SU-DHL-6 (cell line): ENCODE results near the gene IFI27L1.

Experiments
- EZH2phosphoT487 ChIP-seq: fragments of 200-600 bp; sonication (generic), shearing (Covaris generic); conservative IDR thresholded peaks from 2 replicates; pipeline ENCODE4 v1.6.1; 2018; ENCODE audit warnings: mild to moderate bottlenecking, antibody characterized with exemption, low read length, moderate library complexity, mixed read lengths
- TF ChIP-seq, protein P1 (sequence below): fragments of 200-600 bp; sonication (generic); IDR thresholded peaks from one replicate; pipeline ENCODE4 v1.5.1; 2017; ENCODE audit warnings: antibody characterized with exemption, mild to moderate bottlenecking, low read length, moderate library complexity; ENCODE audit not compliant: insufficient read depth, poor library complexity, severe bottlenecking

DNA sequence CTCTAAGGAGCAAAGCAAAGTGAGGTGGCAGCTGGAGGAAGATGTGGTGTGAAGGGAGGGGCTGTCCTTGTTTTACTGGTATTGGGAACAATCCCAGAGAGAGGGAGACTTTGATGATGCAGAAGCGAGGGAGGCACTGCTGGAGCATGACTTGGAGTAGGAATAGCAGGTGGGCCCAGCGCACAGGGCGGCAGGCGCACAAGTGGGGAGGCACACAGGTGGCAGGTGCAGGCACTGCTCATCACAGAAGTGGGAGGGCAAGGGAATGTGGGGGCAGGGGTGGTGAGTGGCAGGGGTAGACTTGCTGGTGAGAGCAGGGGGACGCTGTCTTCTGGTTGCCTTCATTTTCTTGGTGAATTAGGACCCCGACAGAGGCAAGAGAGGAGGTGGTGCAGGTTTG lies 17.9 kb downstream of the IFI27L1 start:
- TF ChIP-seq, protein P1, sequence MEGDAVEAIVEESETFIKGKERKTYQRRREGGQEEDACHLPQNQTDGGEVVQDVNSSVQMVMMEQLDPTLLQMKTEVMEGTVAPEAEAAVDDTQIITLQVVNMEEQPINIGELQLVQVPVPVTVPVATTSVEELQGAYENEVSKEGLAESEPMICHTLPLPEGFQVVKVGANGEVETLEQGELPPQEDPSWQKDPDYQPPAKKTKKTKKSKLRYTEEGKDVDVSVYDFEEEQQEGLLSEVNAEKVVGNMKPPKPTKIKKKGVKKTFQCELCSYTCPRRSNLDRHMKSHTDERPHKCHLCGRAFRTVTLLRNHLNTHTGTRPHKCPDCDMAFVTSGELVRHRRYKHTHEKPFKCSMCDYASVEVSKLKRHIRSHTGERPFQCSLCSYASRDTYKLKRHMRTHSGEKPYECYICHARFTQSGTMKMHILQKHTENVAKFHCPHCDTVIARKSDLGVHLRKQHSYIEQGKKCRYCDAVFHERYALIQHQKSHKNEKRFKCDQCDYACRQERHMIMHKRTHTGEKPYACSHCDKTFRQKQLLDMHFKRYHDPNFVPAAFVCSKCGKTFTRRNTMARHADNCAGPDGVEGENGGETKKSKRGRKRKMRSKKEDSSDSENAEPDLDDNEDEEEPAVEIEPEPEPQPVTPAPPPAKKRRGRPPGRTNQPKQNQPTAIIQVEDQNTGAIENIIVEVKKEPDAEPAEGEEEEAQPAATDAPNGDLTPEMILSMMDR: no peak
- TF ChIP-seq EZH2phosphoT487: no peak
